ENCODE results near the gene CDA. TPM values are rescaled to one million over a fixed set of nuclear protein-coding genes. Genes with fewer than 3 reads are reported as not detected.
A peak's percentile ranks its signal among the peaks of the same experiment; 100 is the strongest.

CDA gene
- total and polyA plus RNA-seq, 12 donors, result 0.33 to 11.8 (median 3.3) TPM; not detected in 1

DNA sequence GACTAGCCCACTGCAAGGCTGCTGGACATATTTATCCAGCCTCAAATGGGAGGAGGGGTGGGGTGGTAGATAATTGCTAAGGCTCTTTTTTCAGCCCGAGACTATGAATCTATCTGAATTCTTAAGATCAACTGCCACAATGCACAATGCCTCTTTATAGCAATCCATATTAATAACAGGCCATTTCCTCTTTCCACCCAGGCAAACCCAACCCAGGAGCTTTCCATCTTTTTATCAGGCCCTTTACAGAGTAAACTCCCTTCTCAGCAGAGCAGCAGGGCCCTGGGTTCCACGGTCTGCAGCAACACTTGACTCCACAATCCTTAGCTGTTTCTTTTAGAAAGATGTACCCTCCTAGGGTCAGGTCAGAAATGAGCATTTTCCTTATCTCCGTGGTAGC is 71.5 kb downstream of the CDA start:
- peak overlapping the region in 2 of 5 donors; percentile 64 to 73 for H3K27ac ChIP-seq
- peaks cover 0 to 29% of the 10 kb centered on the region in 2 donors for H3K36me3 ChIP-seq (replicated peaks in 1 of 2)
- H3K4me3 ChIP-seq, result peak overlapping the region; percentile 48 to 99 (median 76)
- no peak for TF ChIP-seq POLR2A (IDR thresholded peaks at IDR 0.05)
- TF ChIP-seq CTCF (IDR thresholded peaks at IDR 0.05), result no peak
- peaks cover 5 to 45% of the 10 kb centered on the region in 2 donors for H3K4me1 ChIP-seq (replicated peaks in 1 of 2)
- intact Hi-C loops (cut with DNase I), result no loop called here
- WGBS, 4 donors, result 3 to 14% (median 9%) methylated on average over 3 of the region's 3 CpGs
- no peak for DNase-seq
- H3K9me3 ChIP-seq (replicated peaks in 1 of 3), result no peaks in the 10 kb centered on the region
- no peaks in the 10 kb centered on the region for H3K27me3 ChIP-seq

- Histone ChIP-seq H3K27ac (peak overlapping the region in 3 of 5 donors; percentile 8 to 73 (median 64)), H3K36me3 (replicated peaks in 1 of 2) (peaks cover 0 to 24% of the 10 kb centered on the region in 2 donors), H3K9me3 (replicated peaks in 1 of 3) (no peaks in the 10 kb centered on the region), H3K4me1 (replicated peaks in 1 of 2) (peaks cover 5 to 45% of the 10 kb centered on the region in 2 donors), H3K27me3 (no peaks in the 10 kb centered on the region), H3K4me3 (peak overlapping the region; percentile 48 to 99 (median 76))
- intact Hi-C loops (cut with DNase I), result no loop called here
- WGBS, 4 donors, result 0 to 1% (median 0%) methylated on average over 12 to 20 of the region's 20 CpGs
- TF ChIP-seq CTCF (IDR thresholded peaks at IDR 0.05), result no peak
- TF ChIP-seq POLR2A (IDR thresholded peaks at IDR 0.05), result no peak
- DNase-seq, result no peak
Observed at GRCh38 chr1:20660847-20661206, 71.9 kb downstream of the CDA start.

DNA sequence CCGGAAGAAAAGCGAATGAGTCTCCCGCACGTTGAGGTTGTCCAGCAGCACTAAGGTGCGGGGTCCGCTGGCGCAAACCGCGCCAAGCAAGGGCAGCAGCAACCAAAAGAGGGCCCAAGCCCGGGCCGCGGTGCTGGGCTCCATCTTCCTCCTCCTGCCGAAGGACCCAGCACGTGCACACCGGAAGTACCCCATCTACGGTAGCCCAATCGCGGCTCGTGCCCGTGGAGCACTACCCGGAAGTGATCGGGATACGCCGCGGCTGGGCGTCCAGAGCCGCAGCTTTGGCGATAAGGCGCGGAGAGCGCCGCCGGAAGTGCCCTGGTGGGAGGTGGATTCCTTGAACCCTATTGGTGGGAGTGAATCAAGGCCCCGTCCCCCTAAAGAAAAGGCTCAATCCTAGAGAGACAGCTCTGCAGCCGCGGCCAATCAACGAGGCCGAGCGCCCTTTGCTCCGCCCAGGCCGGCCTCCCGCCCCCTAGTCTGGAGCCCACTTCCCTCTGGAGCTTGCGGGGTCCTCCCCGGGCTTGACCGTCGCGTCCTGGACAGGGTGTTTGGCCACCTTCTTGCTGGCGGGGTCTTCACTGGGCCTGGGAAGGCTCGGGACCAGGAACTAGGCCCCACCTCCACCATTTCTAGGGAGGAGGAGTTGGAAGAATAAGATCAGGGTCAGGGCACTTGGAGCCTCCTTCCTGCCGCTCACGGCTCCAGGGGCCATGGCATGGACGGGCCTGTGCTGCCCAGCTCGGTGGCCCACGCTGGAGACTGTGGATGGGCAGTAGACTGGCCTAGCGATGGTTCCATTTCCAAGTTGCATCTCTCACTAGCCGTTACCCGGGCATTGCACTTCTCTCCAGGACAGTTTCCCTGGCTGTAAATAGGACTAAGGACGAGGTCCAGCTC is 72.6 kb downstream of the CDA start, which contains the start of gene DDOST:
TSS of gene DDOST (minus strand) at position 163 of the 903 bp plus-strand sequence. CDS start at position 144, 19 bp downstream.
- WGBS, 4 donors, result 0 to 2% (median 1%) methylated on average over 13 to 58 of the region's 58 CpGs
- DNase-seq, result peak; percentile 92 to 98 (median 97)
- no peaks in the 10 kb centered on the region for H3K9me3 ChIP-seq (replicated peaks in 1 of 3)
- H3K27ac ChIP-seq, result peak within 1 kb of the TSS in 4 of 5 donors; percentile 63 to 87 (median 78)
- peak; percentile 24 to 39 for TF ChIP-seq POLR2A (IDR thresholded peaks at IDR 0.05)
- TF ChIP-seq CTCF (IDR thresholded peaks at IDR 0.05), result peak in 4 of 6 experiments; percentile 24 to 39 (median 30)
- H3K4me1 ChIP-seq (replicated peaks in 1 of 2), result peaks cover 5 to 42% of the 10 kb centered on the region in 2 donors
- intact Hi-C loops (cut with DNase I), result no loop called here
- peaks cover 0 to 18% of the 10 kb centered on the region in 2 donors for H3K36me3 ChIP-seq (replicated peaks in 1 of 2)
- H3K4me3 ChIP-seq, result peak within 1 kb of the TSS; percentile 48 to 99 (median 79)
- H3K27me3 ChIP-seq, result no peaks in the 10 kb centered on the region

DNA sequence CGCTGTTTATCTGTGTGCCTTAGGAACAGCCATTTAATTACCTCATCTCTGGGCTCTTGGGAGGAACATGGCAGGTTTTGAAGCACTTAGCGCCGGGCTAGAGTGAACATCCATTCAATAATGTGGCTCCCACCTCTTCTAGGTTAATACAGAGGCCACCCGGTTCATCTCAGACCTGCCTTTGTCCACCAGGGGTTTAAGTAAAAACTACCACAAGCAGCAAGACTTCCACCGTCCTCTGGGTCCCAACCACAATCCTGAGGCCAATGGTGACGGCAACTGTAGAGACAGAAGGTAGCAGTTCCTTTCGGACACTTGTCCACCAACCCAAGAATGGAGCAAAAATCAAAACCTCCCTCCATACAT is 73.2 kb downstream of the CDA start:
- intact Hi-C loops (cut with DNase I), result no loop called here
- Histone ChIP-seq H3K27ac (peak overlapping the region in 4 of 5 donors; percentile 63 to 87 (median 78)), H3K9me3 (replicated peaks in 1 of 3) (no peaks in the 10 kb centered on the region), H3K36me3 (replicated peaks in 1 of 2) (peaks cover 0 to 12% of the 10 kb centered on the region in 2 donors), H3K4me1 (replicated peaks in 1 of 2) (peaks cover 4 to 35% of the 10 kb centered on the region in 2 donors), H3K27me3 (no peaks in the 10 kb centered on the region), H3K4me3 (peak overlapping the region in 2 of 4 donors; percentile 88 to 99)
- no peak for DNase-seq
- TF ChIP-seq CTCF (IDR thresholded peaks at IDR 0.05), result no peak
- no peak for TF ChIP-seq POLR2A (IDR thresholded peaks at IDR 0.05)
- WGBS, 4 donors, result 53 to 87% (median 56%) methylated on average over 4 to 7 of the region's 7 CpGs

Data from adrenal gland (tissue), 12 donors.